Uterus (tissue), 4 donors: ENCODE results near the gene SMIM28. TPM values are rescaled to one million over a fixed set of nuclear protein-coding genes. Genes with fewer than 3 reads are reported as not detected.

Experiments used
- DNase-seq, 2 donors: peaks; one replicate each; pipeline ENCODE4 v3.0.0-alpha.2; 2019 to 2020
- H3K27ac ChIP-seq, 2 donors: fragments of 200-600 bp; sonication (generic); 1 replicate in 1 of 2; 2 replicates in 1 of 2; pipeline ENCODE4 v1.5.1; 2016 to 2018
- H3K27me3 ChIP-seq, 2 donors: fragments of 200-600 bp; sonication (generic); one replicate each; pipeline ENCODE4 v1.5.1; 2018 to 2019; ENCODE audit warnings: control low read depth in 1 of 2
- H3K36me3 ChIP-seq, 2 donors: fragments of 200-600 bp; sonication (generic); one replicate each; pipeline ENCODE4 v1.5.1; 2019; ENCODE audit warnings: control low read depth in 1 of 2
- H3K4me1 ChIP-seq, 2 donors: fragments of 200-600 bp; sonication (generic); one replicate each; pipeline ENCODE4 v1.5.1; 2018 to 2019; ENCODE audit warnings: control low read depth in 1 of 2
- H3K4me3 ChIP-seq, 2 donors: fragments of 200-600 bp; sonication (generic); 1 replicate in 1 of 2; 2 replicates in 1 of 2; pipeline ENCODE4 v1.5.1; 2018 to 2019; ENCODE audit warnings: mild to moderate bottlenecking in 1 of 2
- H3K9me3 ChIP-seq, 2 donors: fragments of 200-600 bp; sonication (generic); one replicate each; pipeline ENCODE4 v1.5.1; 2019; ENCODE audit warnings: control low read depth in 1 of 2
- POLR2A ChIP-seq, 2 donors: fragments of 450-650 bp; IDR thresholded peaks; one replicate each; pipeline ENCODE4 v1.6.1; 2016; ENCODE audit warnings: antibody characterized with exemption in 2 of 2, mild to moderate bottlenecking in 1 of 2, moderate library complexity in 1 of 2
- intact Hi-C: fragments of 100-400 bp; cut with DNase I; formaldehyde crosslinking; loops from one replicate; pipeline ENCODE4 v1.15.1; 2023; ENCODE audit warnings: low total_unique reads
- total RNA-seq, 4 donors: library from RNA; depleted of rRNA in 3 of 4; stranded (reverse); fragments of >200 nt in 3 of 4; gene quantifications; one replicate each; pipeline versions ENCODE4 v1.1.0 to v1.2.4, GENCODE V29; 2014 to 2023
- TF ChIP-seq, protein P1 (sequence below), 4 experiments: fragments of 200-600 bp in 2 of 4; fragments of 450-650 bp in 2 of 4; sonication (generic) in 2 of 4; IDR thresholded peaks; one replicate each; pipeline ENCODE4 v1.5.1; 2016 to 2019; ENCODE audit warnings: antibody characterized with exemption in 4 of 4, mild to moderate bottlenecking in 2 of 4, moderate library complexity in 1 of 4
- donor health status: DM: yes; HTN: yes; CAD: no.

The SMIM28 gene
- total RNA-seq, 4 donors from 2014 or later = not detected

GRCh38 chr6:138334000-138334399, 43.7 kb upstream of the SMIM28 start:
- Histone ChIP-seq H3K27ac (no peak overlapping the region), H3K4me3 (no peak overlapping the region), H3K9me3 (no peaks in the 10 kb centered on the region), H3K4me1 (no peaks in the 10 kb centered on the region), H3K27me3 (no peaks in the 10 kb centered on the region), H3K36me3 (no peaks in the 10 kb centered on the region)
- no peak for DNase-seq
- intact Hi-C loops = no loop called here
- TF ChIP-seq POLR2A (IDR thresholded peaks at IDR 0.05) = no peak
- TF ChIP-seq, protein P1, sequence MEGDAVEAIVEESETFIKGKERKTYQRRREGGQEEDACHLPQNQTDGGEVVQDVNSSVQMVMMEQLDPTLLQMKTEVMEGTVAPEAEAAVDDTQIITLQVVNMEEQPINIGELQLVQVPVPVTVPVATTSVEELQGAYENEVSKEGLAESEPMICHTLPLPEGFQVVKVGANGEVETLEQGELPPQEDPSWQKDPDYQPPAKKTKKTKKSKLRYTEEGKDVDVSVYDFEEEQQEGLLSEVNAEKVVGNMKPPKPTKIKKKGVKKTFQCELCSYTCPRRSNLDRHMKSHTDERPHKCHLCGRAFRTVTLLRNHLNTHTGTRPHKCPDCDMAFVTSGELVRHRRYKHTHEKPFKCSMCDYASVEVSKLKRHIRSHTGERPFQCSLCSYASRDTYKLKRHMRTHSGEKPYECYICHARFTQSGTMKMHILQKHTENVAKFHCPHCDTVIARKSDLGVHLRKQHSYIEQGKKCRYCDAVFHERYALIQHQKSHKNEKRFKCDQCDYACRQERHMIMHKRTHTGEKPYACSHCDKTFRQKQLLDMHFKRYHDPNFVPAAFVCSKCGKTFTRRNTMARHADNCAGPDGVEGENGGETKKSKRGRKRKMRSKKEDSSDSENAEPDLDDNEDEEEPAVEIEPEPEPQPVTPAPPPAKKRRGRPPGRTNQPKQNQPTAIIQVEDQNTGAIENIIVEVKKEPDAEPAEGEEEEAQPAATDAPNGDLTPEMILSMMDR (IDR thresholded peaks at IDR 0.05) = no peak

DNA sequence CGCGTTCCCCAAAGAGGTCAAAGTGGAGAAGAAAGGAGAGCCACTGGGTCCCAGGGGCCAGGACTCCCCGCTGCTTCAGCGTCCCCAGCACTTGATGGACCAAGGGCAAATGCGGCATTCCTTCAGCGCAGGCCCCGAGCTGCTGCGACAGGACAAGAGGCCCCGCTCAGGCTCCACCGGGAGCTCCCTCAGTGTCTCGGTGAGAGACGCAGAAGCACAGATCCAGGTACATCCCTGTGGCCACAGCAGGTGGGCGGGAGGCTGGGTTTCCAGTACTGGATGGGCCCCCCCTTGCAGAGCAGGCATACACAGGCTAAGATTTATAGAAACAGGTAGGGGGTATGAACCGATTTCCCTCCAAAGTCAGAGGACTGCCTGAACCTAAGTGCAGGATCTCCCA, 42.7 kb upstream of the SMIM28 start:
- Histone ChIP-seq H3K9me3 (no peaks in the 10 kb centered on the region), H3K36me3 (no peaks in the 10 kb centered on the region), H3K4me1 (no peaks in the 10 kb centered on the region), H3K4me3 (no peak overlapping the region), H3K27me3 (no peaks in the 10 kb centered on the region), H3K27ac (no peak overlapping the region)
- DNase-seq = no peak
- intact Hi-C loops = no loop called here
- TF ChIP-seq, protein P1 (IDR thresholded peaks at IDR 0.05) = no peak
- TF ChIP-seq POLR2A (IDR thresholded peaks at IDR 0.05) = no peak

GRCh38 chr6:138336221-138336620, 41.5 kb upstream of the SMIM28 start:
- no peak overlapping the region for H3K27ac ChIP-seq
- no peaks in the 10 kb centered on the region for H3K27me3 ChIP-seq
- TF ChIP-seq, protein P1 (IDR thresholded peaks at IDR 0.05) = no peak
- no peak for TF ChIP-seq POLR2A (IDR thresholded peaks at IDR 0.05)
- H3K4me3 ChIP-seq = no peak overlapping the region
- no peaks in the 10 kb centered on the region for H3K9me3 ChIP-seq
- H3K36me3 ChIP-seq = no peaks in the 10 kb centered on the region
- DNase-seq = no peak
- intact Hi-C loops = no loop called here
- no peaks in the 10 kb centered on the region for H3K4me1 ChIP-seq

- Histone ChIP-seq H3K4me3 (no peak overlapping the region), H3K27ac (no peak overlapping the region), H3K9me3 (no peaks in the 10 kb centered on the region), H3K36me3 (no peaks in the 10 kb centered on the region), H3K4me1 (no peaks in the 10 kb centered on the region), H3K27me3 (no peaks in the 10 kb centered on the region)
- TF ChIP-seq POLR2A (IDR thresholded peaks at IDR 0.05) = no peak
- TF ChIP-seq, protein P1 (IDR thresholded peaks at IDR 0.05) = no peak
- intact Hi-C loops = no loop called here
- DNase-seq = no peak
These were observed 40.6 kb upstream of the SMIM28 start for GRCh38 chr6:138337076-138337475.

GRCh38 chr6:138339024-138339423, 38.7 kb upstream of the SMIM28 start:
- TF ChIP-seq, protein P1 (IDR thresholded peaks at IDR 0.05) = no peak
- TF ChIP-seq POLR2A (IDR thresholded peaks at IDR 0.05) = no peak
- intact Hi-C loops = no loop called here

More at GRCh38 chr6:138339024-138339423, 38.7 kb upstream of the SMIM28 start:
- Histone ChIP-seq H3K9me3 (no peaks in the 10 kb centered on the region), H3K4me1 (no peaks in the 10 kb centered on the region), H3K27me3 (no peaks in the 10 kb centered on the region), H3K36me3 (no peaks in the 10 kb centered on the region), H3K27ac (no peak overlapping the region), H3K4me3 (no peak overlapping the region)
- DNase-seq = no peak
